HG03575 (cell line): ENCODE results near the gene ITGB5.
"Not testable (repeated sequence)": the region's sequence is repeated elsewhere in the genome, so short reads cannot be mapped to it uniquely, and the experiment has no call there.

Experiments used
- ATAC-seq: cut with Tn5 transposase; IDR thresholded peaks from one replicate; pipeline ENCODE4 v1.9.1; 2021; ENCODE audit not compliant: unreplicated experiment, insufficient number of reproducible peaks, low FRiP score; ENCODE audit errors: extremely low read depth

ITGB5 gene

GRCh38 chr3:124800511-124801258, 86.5 kb downstream of the ITGB5 start:
- ATAC-seq, result no peak

GRCh38 chr3:124800076-124800475, 87.1 kb downstream of the ITGB5 start:
- ATAC-seq, result no peak

GRCh38 chr3:124799676-124800075, 87.5 kb downstream of the ITGB5 start:
- no peak for ATAC-seq

- ATAC-seq, result no peak
Observed at GRCh38 chr3:124797426-124797945, 89.7 kb downstream of the ITGB5 start.

- ATAC-seq, result no peak
Observed at GRCh38 chr3:124796477-124796876, 90.7 kb downstream of the ITGB5 start.

- ATAC-seq, result no peak
Observed at GRCh38 chr3:124793054-124793739, 94.0 kb downstream of the ITGB5 start.

GRCh38 chr3:124792341-124793040, 94.7 kb downstream of the ITGB5 start:
- no peak for ATAC-seq

GRCh38 chr3:124791639-124792151, 95.5 kb downstream of the ITGB5 start:
- ATAC-seq, result no peak

- no peak for ATAC-seq
Observed at GRCh38 chr3:124791142-124791541, 96.0 kb downstream of the ITGB5 start.

GRCh38 chr3:124789103-124789502, 98.1 kb downstream of the ITGB5 start:
- not testable (repeated sequence) for ATAC-seq

- no peak for ATAC-seq
Observed at GRCh38 chr3:124788254-124788745, 98.9 kb downstream of the ITGB5 start.

- ATAC-seq, result no peak
Observed at GRCh38 chr3:124787476-124788195, 99.5 kb downstream of the ITGB5 start.

GRCh38 chr3:124786511-124787241, 100.5 kb downstream of the ITGB5 start:
- no peak for ATAC-seq

GRCh38 chr3:124785973-124786372, 101.2 kb downstream of the ITGB5 start:
- no peak for ATAC-seq

GRCh38 chr3:124784686-124785382, 102.3 kb downstream of the ITGB5 start:
- no peak for ATAC-seq

GRCh38 chr3:124783696-124784095, 103.5 kb downstream of the ITGB5 start:
- no peak for ATAC-seq

- not testable (repeated sequence) for ATAC-seq
Observed at GRCh38 chr3:124782377-124782712, 104.8 kb downstream of the ITGB5 start.
